Activated CD4-positive, alpha-beta T cell treated with anti-CD3 and anti-CD28 coated beads, Interleukin-2, amount 50 U/mL, for 4 hours (primary cell): ENCODE data around the gene TSBP1.

ENCODE experiments used
- DNase-seq, 2 experiments: peaks; one replicate each; pipeline ENCODE4 v3.0.0-alpha.2; 2020

The TSBP1 gene, protein sequence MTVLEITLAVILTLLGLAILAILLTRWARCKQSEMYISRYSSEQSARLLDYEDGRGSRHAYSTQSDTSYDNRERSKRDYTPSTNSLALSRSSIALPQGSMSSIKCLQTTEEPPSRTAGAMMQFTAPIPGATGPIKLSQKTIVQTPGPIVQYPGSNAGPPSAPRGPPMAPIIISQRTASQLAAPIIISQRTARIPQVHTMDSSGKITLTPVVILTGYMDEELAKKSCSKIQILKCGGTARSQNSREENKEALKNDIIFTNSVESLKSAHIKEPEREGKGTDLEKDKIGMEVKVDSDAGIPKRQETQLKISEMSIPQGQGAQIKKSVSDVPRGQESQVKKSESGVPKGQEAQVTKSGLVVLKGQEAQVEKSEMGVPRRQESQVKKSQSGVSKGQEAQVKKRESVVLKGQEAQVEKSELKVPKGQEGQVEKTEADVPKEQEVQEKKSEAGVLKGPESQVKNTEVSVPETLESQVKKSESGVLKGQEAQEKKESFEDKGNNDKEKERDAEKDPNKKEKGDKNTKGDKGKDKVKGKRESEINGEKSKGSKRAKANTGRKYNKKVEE

DNA sequence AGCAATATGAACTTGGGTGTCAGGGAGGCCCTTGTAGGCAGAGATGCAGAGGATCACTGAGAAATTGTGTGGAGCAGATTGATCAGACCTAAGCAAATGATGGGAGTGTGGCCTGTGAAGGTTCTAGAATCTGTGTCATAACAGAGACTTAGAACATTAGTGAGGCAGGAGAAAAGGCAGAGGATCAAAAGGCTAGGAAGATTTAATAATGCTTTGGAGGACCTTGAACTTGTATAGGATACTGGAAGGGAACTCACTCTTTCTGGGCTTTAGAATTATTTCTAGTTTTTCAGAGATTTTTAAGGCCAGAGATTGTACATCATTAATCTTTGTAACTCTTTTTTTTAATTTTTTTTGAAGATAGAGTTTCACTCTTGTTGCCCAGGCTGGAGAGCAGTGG lies at the start of gene TSBP1:
TSBP1 (minus strand) TSS at position 101 of the 400 bp plus-strand sequence. CDS start 197 bp downstream, outside the sequence.
- no peak for DNase-seq

DNA sequence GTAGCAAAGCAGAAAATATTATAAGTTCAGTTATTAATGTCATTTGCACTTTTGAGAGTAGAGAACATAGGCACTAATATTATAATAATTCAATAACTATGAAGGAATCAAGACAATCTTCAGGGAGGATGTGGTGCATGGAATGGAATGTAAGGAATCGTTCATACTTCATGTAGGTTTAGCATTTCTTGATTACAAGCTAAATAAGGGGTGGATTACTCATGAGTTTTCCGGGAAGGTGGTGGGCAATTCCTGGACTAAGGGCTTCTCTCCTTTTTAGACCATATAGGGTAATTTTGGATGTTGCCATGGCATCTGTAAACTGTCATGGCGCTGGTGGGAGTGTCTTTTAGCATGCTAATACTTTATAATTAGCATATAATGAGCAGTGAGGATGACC lies 44.3 kb upstream of the TSBP1 start:
- DNase-seq = no peak

DNA sequence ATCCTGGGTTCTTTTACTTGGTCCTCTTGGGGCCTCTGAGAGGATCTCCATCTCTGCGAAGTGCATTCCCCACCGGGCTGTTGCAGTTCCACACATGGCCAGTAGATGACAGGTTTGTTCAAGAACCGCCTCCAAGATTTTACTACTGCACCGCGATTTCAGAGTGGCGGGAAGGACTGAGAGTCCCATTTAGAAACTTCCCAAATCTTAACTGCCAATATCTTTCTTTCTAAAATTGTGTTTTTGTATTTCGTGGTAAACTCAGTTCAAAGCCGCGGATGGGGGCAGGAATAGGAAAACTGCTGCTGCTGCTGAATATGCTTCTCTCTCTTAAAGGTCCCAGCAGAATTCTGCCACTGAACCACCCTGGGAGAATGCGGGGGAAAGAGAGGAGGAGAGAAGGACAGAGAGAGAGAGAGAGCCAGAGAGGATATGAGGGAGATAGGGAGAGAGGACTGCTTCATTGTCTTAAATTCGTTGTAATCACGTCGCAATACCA lies 43.9 kb upstream of the TSBP1 start:
- peak; percentile 69 to 76 for DNase-seq

DNA sequence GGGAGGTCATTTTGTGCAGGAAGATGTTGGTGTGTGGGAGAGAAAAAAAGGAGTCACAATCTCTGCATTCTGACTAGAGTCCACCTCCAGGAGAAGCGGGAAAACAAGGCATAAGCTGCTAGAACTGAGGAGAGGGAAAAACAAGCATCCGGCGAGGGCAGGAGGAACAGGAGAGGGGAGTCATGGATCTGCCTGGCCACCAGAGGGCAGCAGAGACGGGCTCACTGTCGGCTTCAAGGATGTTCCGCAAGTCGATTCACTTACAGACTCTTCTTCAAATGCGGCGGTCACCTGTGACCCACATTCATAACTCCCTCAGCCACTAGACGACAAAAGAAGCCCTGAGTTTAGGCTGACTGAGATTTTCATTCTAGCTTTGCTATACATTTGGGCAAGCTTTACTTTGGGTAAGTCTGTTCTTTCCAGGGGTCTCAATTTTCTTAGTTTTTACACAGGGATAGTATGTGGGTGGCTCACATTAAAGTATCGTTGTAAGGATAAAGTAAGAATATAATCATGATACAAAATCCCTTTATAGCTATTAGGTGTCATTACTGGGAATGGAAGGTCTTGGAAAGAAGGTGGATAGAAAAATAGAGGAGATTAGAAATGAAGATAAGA lies 41.8 kb upstream of the TSBP1 start:
- peak; percentile 81 to 87 for DNase-seq

DNA sequence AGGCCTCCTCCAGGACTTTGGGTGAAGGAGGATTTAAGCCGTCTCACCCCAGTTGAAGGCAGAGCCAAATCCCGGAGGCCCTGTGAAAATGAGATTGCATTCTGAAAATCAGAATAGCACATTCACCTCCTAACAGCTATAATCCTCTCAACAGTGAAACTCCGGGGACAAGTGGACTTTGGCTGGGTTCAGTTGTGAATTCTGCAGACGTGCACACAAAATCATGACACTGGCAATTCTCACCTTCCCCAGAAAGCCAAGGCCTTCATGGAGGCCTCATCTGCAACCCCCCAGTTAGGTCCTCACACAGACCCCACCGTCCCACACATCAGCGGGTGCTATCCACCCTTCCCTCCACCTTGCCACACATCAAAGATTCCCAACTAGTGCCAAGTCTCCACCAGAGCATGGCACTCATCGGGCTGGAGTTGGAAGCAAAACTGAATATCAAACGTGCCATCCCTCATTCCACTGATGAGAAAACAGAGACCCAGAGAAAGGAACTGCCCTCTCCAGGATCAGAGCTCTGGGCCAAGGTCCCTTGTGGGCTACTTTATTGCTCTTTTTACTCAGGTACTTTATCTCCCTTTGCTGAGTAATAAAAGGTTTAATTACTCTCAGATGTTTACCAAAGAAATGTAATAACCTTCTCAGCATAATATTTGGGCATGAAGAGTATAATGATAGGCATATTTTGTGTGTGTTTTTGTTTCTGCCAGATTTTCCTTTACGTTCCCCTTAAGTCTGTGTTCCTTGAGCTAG lies 40.0 kb upstream of the TSBP1 start:
- no peak for DNase-seq

DNA sequence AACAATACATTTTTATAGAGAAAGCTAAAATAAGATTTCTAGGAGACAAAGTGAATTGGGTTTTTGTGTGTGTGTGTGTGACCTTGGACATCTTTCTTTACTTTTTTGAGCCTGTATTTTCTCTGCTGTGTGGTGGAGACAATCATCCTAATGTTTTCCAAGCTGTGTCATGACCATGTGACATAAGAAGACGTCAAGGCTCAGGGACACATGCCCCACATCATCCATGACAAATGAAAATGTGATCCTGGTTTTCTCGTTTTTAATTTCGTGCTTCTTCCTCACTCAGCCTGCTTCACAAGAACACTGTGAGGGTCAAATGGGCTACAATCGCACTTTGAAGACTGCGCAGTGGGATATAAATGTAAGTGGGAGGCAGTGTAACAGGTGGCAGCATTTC lies 39.2 kb upstream of the TSBP1 start:
- no peak for DNase-seq

DNA sequence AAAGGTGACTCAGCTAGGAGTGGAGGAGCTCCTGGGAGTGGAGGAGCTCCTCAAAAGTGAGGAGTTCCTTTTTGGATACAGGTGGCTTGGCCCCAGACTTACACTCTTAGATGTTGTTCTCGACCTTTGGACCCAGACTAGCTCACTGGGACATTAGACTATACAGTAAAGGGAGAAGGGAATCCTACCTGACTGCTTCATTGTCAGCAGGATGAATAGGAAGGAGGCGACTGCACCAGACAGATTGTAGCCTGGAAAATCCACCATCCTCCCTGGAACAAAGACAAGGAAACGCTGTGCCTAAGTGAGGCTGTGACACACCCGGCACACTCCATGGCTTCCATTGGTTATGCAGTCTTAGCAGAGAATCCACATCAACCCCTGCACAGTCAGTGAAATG lies 35.2 kb upstream of the TSBP1 start, which contains the start of gene BTNL2:
BTNL2 (minus strand) TSS at position 325 of the 400 bp plus-strand sequence; CDS start at position 267, 58 bp downstream.
- DNase-seq = no peak

DNA sequence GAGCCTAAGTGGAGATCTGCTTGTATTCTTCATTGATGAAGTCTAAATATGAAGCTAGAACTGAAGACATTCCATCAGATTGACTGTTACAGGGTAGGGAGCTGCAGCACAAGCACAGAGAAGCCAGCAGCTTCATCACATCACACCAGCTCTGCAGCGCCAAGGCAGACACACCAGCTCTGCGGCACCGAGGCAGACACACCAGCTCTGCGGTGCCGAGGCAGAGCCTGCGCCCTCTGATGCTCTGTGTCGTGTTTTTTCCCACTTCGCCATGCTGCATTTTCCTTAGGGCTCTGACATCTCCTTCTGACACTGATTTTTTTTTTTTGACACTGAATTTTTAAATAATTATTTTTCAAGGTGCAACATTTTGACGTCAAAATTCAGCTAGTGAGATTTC lies 34.5 kb upstream of the TSBP1 start:
- no peak for DNase-seq

DNA sequence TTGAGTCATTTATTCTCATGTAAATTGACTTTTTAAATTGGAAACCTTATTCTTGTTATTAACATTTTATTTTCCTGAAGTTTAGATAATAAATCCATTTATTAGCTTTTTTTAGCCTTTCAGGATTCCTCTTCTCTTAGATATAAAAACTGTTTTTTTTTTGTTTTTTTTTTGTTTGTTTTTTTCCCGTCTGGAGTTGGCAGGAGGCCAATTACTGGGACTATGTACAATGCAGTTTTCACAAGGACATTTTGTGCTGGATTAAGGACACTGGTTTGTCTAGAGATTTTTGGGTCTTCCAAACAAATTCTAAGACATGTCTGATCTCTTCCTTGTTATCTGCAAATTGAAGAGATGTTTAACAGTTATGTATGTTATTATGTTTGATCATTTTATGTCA lies 34.0 kb upstream of the TSBP1 start:
- DNase-seq = no peak

DNA sequence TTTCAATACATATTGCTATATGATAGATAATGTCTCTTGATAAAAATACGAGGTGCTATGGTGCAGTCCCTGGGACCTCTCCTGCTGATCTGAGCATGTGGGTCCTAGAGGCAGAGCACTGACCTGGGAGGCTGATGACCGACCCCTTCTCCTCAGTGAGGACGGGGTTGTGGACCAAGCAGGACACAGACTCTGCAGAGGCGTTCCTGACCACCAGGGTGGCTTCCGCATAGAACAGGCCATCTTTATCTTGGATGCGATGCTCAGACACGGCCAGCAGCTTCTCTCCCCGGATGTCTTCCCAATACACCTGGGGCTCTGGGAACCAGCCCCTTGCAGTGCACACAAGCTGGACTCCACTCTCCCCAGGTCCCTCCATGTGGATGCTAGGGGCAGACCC lies 31.1 kb upstream of the TSBP1 start:
- no peak for DNase-seq

DNA sequence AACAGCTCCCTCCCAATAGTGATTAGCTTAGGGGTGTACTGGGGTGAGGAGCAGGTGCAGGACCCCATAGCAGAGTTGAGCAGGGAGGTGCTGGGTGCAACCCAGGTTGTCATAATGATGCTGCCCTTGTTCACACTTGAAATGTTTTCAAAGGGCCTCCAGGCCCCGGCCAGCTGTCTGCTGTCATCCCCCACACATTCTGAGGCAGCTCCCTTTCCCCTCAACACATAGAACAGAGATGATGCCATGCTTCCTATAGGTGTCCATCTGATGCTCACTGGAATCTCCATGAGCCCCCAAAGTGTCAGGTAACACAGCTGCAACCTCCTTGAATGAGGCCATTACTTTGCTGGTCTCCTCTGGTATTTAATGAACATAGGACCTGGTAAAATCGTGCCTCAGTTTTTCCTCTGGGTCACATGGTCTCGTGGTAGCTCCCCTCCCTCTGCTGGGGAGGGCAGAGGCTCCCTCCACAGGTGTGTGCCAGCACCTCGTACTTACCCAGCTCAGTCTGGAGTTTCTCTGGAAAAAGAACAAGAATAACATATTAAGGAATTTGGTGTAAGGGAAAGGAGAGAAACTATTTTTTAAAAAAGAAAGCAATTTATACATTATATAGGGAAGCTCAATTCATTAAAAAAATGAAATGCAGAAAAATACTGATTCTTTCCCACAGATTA lies 29.7 kb upstream of the TSBP1 start:
- no peak for DNase-seq

DNA sequence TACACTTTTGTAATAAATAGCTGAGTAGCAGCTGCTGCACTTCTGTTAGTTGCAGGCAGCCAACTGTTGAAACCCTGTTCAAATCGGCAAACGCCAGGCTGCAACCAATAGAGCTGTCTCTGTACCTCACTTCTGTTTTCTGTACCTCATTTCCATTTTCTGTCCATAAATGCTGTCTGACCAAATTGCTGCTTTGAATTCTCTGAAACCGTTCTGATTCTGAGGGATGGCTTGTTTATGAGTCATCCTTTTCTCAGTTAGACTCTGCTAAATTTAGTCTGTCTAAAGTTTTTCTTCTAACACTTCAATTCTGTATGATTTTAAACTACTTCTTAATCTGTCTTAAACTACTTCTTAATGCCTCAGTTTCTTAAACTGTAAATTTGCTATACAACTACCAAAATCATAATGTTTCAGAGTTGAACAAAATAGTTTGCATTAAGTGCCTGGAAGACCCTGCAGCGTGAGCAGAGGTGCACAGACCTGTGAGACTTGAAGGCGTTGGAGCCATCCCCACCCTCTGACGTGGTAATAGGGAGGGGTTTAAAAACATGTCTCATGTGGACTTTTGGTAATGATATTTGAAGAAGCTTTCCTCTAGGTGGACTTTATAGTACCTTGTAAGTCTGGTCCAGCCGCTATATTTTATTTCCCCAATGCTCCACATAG lies 25.7 kb upstream of the TSBP1 start:
- DNase-seq = no peak

DNA sequence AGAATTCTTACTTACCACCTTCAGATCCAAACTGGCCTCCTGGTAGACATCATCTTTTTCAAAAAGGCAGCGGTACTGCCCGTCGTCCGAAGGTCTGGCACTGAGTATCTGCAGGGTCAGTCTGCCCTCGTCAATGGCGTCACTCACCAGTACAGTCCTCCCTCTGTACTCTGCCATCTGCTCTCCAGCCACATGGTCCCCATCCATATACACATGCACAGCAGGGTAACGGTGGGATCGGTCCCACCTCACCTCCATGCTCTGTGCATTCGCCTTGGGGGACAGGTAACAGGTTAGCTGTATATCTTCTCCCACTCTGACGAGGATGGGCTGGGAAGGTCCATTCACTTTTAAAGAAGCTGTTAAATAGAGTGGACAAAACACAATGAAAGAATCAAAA lies 24.3 kb upstream of the TSBP1 start:
- no peak for DNase-seq

DNA sequence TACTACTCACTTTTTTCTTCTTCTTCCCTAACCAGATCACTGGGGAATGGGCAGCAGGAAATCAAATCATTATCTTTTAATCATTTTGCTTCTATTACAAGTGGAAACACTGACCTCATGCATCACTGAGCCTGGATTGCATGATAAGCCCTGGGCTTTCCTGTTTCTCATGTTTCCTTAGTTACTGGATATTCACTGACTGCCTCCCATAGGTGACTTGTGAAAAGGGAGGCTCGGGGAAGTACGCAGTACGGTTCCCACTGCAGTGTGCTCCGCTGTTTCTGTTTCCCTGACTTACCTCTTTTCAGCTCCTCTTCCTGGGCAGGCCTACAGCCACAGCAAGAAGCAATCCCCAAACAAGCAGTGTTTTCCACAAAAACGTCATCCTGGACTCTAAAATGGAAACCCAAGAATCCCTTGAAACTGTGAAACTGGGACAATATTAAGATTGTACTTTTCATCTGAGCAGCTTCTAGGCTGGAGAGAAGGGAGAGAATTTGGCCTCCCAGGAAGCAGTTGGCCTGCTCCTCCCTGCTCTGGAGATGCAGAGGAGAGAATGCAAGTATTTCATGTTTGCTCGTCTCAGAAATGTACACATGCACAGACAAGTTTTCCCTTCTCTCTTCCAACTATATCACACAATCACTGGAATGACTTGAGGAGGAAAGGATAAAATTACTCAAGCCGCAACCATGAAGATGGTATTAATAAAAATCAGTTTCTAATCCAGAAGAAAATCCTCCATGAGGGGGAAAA lies 22.1 kb upstream of the TSBP1 start:
- no peak for DNase-seq

DNA sequence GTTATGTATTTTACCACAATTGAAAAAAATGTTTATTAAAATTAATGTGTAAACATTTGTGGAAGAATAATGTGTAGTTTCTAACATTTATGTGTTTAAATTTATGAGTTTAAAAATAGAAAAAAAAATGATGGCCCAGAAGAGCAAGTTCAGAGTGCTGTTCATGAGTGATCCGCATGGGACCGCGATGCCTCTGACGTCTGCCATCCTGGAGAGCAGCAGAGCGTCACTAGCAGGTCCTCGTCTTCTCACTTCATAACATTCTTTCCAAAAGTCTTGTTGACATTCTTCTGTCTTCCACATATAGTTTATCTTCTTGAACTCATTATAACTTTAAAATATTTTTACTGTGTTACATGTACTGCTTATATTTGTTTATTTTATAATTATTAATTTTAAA lies 19.8 kb upstream of the TSBP1 start:
- no peak for DNase-seq

DNA sequence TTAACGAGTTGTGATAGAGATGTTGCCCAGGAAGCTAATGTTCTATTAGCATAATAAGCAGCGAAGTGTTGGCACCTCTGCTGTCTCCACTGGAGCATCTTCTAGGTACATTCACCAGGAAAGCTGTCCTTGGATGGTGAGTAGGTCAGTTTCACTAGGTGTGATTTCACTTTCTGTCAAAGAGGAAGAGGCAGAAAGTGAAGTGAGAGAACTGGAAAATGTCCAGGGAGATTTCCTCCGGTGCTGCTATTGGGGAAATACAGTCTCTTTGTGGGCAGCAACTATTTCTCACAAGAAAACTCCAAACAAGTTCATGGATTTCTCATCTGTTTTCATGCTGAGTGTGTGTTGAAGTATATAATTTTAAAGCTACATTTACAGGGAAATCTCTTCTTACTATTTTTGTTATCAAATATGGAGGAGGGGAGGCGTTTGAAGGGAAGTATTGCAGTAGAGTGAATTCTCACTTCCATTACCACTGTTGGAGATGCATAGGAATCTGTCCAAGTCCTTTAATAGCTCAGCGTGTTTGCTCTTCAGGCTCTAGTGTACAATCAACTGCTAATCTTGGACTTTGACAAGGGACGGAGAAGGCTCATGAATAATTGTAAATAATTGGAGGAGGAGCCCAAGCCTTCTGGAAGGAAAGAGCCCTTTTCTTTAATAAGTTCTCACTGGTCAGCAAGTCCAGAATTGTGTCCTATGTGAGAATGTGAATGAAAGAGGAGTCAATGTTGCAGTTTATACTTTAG lies 16.1 kb upstream of the TSBP1 start:
- no peak for DNase-seq

DNA sequence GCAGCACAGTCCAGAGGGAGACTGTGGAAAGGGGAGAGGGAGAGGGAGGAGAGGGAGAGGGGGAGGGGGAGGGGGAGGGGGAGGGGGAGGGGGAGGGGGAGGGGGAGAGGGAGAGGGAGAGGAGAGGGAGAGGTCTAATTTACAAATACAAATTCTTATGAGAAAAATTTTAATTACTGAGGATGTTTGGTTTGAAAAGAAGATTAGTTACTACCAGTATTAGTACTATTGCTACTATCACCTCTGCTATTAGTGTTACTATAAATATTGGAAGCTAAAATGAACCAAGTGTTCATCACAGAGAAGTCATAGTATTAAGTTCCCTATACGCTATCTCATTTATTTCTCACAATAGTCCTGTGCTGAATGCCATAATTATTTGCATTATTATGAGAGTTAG lies 14.3 kb upstream of the TSBP1 start:
- no peak for DNase-seq

DNA sequence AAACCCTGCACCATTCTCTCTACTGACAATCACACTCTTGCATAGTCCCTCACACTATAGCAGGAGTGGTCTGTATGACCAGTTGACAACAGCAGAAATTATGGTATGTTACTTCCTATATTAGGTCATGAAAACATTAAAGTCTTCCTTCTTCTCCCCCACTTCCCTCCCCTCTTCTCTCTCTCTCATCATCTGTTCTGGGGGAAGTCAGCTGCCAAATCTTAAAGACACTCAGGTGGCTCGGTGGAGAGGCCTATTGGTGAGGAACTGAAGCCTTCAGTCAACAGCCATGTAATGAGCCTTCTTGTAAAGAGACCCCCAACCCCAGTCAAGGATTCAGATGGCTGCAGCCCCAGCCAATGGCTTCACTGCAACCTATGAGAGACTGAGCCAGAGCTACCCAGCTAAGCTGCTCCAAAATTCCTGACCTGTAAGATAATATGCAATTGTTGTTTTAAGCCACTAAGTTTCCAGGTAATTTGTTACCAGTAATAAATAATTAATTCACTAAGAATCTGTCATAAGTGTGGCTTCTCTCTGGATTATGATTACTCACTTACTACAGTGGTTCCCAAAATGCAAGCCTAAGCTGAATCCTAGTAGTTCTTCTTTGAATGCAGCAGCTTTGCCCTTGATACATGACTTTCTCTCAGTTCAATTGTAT lies 11.2 kb upstream of the TSBP1 start:
- DNase-seq = no peak

DNA sequence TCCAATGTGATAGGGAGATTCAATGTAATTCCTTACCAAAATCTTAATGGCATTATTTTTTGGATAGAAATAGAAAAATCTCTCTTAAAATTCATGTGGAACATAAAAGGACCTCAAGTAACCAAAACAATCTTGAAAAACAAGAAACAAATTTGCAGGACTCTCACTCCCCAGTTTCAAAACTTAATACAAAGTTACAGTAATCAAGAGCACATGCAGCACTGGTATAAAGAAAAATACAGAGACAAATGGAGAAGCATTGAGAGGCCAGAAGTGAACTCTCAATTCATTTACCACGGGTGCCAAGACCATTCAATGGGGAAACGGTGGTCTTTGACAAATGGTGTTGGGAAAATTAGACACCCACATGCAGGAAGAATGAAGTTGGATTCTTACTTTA lies 7.8 kb upstream of the TSBP1 start:
- DNase-seq = no peak
